GM21717 (cell line): Measurements from ENCODE around the gene FBL.
"Not testable (repeated sequence)": the region's sequence is repeated elsewhere in the genome, so short reads cannot be mapped to it uniquely, and the experiment has no call there.

Experiments
- ATAC-seq: cut with Tn5 transposase; IDR thresholded peaks from one replicate; pipeline ENCODE4 v1.9.1; 2021; ENCODE audit warnings: mild to moderate bottlenecking, moderate library complexity; ENCODE audit not compliant: unreplicated experiment

Gene FBL

DNA sequence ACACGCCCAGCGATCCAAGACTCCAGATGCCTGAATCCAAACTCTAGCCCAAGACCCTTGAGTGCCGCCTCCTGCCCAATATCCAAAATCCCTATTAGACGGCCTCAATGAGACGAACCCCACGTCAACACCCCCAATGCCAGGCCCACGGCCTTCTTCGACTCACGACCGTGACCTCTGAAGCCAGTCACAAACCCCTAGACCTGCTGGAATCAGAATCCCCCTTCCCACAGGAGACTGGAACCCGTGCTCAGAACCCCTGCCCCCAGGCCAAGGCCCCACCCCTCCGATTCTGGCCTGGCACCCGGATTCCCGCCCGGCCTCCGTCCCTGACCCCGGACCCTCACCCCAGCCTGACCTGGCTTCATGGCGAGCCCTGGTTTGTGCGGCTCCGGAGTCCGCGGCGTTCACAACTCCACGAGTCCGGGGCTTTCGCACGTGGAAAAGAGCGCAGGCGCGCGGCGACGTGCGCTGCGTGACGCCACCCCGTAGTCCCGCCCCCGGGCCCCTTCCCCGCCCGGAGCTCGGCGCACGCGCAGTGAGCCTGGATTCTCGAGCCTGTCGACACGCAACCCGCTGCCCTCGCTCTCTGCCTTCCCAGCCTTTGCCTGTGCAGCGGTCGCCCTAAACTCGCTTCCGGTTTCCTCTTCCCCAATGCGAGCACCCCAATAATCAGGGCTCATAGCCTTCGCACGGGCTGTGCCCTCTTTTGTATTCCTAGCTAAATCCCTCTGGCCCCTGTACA lies at the start of gene FBL:
Gene FBL, minus strand, starts transcription at position 447 of the 745 bp plus-strand sequence. Its CDS starts 79 bp downstream, at position 368.
- peak; percentile 65 for ATAC-seq

DNA sequence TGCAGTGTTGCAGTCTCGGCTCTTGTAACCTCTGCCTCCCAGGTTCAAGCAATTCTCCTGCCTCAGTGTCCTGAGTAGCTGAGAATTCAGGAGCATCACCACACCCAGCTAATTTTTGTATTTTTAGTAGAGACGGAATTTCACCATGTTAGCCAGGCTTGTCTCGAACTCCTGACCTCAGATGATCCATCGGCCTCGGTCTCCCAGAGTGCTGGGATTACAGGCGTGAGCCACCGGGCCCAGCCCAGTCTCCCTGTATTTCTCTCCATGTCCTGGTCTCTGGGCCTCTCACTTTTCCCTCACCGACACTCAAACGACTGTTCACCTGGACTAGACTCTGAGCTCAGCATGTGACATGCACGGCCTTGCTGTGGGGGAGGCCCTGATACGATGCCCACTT lies 48.9 kb upstream of the FBL start:
- not testable (repeated sequence) for ATAC-seq

DNA sequence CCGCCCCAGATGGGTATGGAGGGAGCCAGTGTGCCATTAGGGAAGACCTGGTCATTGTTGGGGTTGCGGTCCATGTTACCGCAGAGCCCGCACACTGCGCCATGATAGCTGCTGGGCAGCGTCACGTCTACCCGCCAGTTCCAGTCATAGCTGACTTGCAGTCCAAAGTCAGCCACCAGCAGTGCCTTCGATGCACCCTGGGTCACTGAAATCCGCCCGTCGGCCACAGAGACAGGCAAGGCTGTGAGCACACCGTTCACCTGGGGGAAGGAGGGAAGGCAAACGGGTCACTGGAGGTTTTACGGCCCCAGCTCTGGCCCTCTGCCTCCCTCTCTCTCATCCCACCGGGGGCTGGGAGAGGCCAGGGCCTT lies 48.0 kb upstream of the FBL start:
- ATAC-seq = not testable (repeated sequence)

DNA sequence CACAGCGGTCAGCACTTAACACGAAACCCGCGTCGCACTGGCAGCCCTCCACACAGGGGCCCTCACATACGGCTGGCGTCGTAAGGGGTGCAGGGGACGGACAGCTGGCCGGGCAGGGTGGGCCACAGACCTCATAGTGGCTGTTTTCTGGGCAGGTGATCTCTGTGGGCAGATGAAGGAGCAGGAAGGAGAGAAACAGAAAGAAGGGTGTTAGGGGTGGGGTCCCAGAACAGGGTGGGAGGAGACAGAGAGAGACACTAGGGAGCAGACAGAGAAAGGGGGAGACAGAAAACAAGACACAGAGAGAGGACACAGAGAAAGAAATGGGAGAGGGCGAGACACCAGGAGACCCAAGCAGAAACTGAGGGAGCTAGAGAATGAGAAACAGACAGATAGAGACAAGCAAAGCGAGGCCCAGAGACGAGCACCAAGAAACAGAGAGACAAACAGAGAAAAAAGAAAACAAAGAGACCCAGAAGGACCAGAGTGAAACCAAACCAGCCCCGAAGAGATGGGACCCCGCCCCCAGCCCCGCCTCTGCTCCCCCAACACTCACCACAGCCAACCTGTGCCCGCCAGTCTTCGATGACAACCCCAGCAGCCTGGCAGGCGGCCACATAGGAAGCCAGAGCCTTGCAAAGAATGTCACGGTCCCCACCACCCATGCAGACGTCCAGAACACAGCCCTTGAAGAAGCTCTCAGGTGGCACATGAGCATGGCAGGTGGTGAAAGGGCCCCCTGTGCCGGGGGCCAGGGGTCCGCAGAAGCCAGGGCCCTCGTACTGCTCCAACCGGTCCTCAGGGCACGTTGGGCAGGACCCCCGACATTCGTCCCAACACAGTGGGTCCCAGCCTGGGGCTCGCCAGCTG lies 47.4 kb upstream of the FBL start:
- not testable (repeated sequence) for ATAC-seq

DNA sequence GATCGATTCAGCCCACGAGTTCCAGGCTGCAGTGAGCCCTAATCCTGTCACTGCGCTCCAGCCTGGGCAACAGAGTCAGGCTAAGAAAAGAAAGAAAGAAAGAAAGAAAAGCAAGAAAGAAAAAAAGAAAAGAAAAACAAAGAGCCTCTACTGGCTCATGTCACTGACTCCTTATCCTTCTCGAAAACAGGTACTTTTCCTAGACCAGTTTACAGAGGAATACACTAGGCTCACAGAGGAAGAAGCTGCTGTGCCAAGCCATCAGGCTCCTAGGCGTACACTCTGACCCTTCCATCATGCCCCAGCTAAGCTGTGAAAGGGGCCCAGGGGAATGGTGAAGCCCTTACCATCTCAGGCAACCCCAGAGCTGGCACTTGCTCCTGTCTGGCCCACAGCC lies 46.3 kb upstream of the FBL start:
- ATAC-seq = not testable (repeated sequence)

DNA sequence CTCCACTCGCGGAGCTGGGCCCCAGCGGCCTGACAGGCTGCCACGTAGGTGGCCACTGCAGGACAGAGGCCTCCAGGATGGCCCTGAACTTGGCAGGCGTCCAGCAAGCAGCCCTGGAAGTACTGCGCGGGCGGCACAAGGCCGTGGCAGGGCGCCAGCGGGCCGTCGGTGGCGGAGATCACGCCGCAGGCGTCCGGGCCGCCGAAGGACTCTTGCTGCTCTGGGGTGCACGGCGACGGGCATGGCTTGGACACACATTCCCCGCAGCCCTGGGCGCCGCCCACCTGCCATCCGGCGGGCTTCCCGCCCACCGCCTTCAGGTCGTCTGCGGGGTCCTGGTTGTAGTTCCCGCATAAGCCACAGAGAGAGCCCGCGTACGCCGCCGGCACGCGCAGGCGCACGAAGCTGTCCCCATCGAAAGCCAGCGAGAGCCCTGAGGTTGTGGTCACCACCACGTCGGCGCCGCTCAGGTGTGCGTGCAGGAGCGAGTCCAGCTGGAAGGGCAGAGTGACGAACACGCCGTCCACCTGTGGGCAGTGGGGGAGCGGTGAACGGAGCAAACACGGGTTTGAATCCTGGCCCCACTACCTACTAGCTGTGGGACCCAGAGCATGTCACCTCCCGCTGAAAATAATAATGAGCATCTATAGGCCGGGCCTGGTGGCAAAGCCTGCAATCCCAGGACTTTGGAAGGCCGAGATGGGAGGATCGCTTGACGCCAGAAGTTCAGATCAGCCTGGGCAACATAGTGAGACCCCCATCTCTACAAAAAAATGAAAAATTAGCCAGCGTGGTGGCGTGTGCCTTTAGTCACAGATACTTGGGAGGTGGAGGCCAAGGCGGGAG lies 45.7 kb upstream of the FBL start:
- ATAC-seq = not testable (repeated sequence)

GRCh38 chr19:39890755-39891551 lies 44.8 kb upstream of the FBL start:
- ATAC-seq = no peak

- ATAC-seq = not testable (repeated sequence)
Observed at GRCh38 chr19:39889872-39890754, 43.9 kb upstream of the FBL start.

DNA sequence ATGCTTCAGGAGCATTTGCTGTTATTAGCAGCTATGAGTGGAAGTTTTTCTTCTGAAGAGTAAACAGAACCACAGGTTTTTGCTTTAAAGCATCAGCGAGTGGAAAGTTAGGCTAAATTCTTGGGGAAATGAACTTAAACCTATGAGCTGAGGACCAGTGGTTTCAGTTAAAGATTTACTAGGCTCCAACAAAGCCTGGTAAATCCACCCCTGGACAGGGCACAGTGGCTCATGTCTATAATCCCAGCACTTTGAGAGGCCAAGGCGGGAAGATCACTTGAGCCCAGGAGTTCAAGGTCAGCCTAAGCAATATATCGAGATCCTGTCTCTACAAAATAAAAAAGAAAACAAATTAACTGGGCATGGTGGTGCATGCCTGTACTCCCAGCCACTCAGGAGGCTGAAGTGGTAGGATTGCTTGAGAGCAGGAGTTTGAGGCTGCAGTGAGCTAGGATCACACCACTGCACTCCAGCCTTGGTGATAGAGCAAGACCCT lies 41.3 kb upstream of the FBL start:
- ATAC-seq = not testable (repeated sequence)

GRCh38 chr19:39885821-39886554 lies 39.8 kb upstream of the FBL start:
- not testable (repeated sequence) for ATAC-seq

DNA sequence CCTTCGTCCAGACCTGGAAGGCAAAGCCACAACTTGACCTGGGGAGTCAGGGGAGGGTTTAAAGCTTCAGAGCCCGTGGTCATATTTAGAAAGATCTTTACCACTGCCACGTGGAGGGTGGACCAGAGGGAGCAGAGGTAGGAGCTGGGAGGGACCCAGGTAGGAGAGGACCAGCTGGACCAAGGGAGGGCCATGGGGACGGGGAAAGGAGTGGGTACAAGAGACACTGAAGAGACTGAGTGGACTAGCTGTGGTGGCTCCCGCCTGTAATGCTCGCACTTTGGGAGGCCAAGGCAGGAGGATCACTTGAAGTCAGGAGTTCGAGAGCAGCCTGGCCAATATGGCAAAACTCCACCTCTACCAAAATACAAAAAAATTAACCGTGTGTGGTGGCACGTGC lies 38.5 kb upstream of the FBL start:
- ATAC-seq = not testable (repeated sequence)

DNA sequence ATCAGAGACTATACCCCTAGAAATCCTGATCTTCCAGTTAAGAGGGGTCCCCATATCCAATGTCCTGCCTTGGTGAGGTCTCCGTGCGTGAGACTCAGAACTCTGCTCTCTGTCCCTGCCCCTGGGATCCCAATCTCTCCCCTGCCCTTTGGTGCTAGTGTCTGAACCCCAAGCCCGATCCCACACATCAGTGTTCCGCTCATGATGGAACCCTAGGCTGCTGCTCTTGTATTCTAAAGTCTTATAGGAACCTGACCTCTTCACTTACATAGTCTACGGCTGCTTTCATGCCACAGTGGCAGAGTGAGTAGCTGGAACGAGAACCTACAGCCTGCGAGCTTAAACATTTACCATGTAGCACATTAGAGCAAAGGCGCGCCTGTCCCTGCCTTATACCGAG lies 36.5 kb upstream of the FBL start:
- ATAC-seq = not testable (repeated sequence)

DNA sequence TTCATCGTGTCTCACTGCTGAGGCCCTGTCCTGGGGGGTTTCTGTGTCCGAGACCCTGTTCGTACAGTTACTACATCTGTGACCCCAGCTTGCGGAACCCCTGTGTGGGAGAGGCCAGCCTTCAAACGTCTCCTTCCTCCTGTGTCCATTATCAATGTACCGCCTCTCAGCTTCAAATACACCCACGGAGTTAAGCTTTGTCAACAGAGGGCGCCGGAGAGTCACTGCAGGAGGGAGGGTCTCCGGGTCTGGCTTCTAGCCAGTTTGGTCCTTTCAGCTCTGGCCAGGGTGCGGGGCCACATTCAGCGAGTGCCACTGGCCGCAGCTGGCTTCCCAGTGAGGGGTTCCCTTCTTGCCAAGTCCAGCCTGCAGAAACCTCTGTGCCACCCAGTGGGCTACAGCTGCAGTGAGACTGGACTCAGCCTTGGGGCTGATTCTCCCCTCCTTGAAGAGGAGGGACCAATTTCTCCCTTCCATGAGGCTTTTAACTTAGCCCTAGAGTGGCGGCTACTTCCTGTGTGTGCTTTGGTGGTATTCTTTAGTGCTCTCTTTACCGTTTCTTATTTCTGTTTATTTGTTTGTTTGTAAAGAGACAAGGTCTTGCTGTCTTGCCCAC lies 35.4 kb upstream of the FBL start:
- not testable (repeated sequence) for ATAC-seq

GRCh38 chr19:39880241-39880640 lies 34.1 kb upstream of the FBL start:
- ATAC-seq = not testable (repeated sequence)

- not testable (repeated sequence) for ATAC-seq
Observed at GRCh38 chr19:39879796-39880195, 33.6 kb upstream of the FBL start.

DNA sequence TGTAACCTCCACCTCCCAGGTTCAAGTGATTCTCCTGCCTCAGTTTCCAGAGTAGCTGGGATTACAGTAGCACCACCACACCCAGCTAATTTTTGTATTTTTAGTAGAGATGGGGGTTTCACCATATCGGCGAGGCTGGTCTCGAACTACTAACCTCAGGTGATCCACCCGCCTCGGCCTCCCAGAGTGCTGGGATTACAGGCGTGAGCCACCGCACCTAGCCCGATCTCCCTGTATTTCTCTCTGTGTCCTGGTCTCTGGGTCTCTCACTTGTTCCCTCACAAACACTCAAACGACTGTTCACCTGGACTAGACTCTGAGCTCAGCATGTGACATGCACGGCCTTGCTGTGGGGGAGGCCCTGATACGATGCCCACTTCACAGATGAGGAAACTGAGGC lies 32.7 kb upstream of the FBL start:
- not testable (repeated sequence) for ATAC-seq

DNA sequence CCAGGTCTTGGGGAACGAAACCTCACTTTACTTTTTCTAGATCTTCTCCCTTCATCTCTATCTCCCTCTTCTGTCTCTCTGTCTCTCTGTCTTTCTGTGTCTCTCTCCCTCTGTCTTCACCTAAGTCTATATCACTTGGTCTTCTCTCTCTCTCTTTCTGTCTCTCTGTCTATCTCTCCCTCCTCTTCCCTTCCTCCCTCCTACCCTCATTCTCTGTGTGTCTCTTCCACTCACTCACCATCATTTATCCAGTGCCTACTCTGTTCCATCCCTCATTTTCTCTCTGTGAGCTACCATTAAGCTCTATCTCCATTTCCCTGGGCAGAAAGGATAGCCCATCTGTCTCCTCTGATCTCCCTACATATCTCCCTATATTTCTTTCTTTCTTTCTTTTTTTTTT lies 32.2 kb upstream of the FBL start:
- no peak for ATAC-seq

- not testable (repeated sequence) for ATAC-seq
Observed at GRCh38 chr19:39877982-39878381, 31.8 kb upstream of the FBL start.
